ENCODE data around the gene SPATA9.

DNA sequence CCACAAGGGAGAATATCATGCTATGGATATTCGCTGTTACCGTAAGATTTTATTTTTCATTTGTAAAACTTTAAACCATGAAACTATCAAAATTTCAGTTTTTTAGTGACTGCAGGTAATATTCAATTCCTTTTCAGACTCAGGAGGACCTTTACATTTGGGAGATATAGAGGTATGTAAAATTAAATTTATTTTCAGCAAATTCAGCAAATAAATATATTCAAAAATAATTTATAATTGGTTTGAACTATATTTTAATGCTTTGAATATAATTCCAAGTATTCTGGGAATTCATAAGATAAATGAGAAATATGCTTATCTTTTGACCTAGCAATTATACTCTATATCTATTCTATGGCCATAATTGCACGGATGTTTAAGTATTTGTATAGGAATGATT, 28.6 kb downstream of the SPATA9 start:
- no peak for TF ChIP-seq CTCF (IDR thresholded peaks at IDR 0.05)
- no peak for TF ChIP-seq POLR2A (IDR thresholded peaks at IDR 0.05)
- TF ChIP-seq POLR2AphosphoS5 (IDR thresholded peaks at IDR 0.05): no peak
- no peak for TF ChIP-seq EP300 (IDR thresholded peaks at IDR 0.05; ENCODE audit: low read depth)
